ENCODE results near the gene SLAMF6.

SLAMF6 gene

DNA sequence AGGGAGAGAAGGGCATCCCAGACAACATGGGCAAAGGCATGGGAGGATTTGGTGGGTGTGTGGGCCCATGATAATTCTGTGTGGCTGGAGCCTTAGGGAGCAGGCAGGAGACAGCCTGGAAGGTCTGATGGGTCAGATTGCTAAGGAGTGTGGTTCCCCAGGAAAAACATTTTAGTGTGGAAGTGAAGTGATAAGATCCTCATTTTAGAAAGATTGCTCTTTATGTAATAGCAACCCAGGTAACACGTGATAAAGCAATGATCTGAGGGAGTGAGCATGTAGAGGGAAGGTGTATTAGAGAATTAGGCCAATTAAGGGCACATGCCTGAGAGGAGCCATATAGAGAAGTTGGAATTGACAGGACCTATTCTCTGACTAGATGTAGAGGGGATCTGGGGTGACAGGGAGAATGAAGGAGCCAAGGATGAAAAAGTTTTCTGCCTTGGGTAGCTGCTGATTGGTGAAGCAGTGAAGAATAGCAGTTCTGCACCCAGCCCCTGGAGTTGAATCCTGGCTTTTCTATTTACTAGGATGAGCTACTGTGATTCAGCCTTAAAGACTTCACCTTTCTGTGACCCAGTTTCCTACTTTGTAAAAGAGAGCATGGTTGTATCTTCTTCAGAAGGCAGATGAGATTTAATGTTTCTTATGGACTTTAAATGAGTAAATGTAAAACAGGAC, 18.7 kb upstream of the SLAMF6 start:
- TF ChIP-seq, protein P1, sequence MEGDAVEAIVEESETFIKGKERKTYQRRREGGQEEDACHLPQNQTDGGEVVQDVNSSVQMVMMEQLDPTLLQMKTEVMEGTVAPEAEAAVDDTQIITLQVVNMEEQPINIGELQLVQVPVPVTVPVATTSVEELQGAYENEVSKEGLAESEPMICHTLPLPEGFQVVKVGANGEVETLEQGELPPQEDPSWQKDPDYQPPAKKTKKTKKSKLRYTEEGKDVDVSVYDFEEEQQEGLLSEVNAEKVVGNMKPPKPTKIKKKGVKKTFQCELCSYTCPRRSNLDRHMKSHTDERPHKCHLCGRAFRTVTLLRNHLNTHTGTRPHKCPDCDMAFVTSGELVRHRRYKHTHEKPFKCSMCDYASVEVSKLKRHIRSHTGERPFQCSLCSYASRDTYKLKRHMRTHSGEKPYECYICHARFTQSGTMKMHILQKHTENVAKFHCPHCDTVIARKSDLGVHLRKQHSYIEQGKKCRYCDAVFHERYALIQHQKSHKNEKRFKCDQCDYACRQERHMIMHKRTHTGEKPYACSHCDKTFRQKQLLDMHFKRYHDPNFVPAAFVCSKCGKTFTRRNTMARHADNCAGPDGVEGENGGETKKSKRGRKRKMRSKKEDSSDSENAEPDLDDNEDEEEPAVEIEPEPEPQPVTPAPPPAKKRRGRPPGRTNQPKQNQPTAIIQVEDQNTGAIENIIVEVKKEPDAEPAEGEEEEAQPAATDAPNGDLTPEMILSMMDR (conservative IDR thresholded peaks at IDR 0.05; ENCODE audit: low read length): no peak
- no peak for DNase-seq (ENCODE audit: low read depth)
- no peak overlapping the region for H3K4me3 ChIP-seq (ENCODE audit: low read length)

DNA sequence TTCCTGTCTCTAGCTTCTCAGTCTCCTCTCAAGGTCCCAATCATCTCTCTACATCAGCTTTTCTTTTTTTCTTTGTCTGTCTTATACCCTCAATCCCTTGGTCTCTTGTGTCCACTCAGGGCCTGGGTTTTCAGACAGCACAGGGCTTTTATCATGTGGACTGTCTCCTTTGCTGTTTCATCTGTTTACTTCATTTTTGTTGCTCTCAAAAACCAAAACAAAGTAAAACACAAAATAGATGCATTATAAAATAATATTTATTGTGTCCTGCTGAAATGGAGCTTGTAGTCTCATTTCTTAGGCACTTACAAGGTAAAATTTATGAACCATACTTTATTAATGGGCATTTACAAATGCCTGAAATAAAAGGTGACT, 17.8 kb upstream of the SLAMF6 start:
- no peak for DNase-seq (ENCODE audit: low read depth)
- no peak overlapping the region for H3K4me3 ChIP-seq (ENCODE audit: low read length)
- TF ChIP-seq, protein P1 (conservative IDR thresholded peaks at IDR 0.05; ENCODE audit: low read length): no peak

DNA sequence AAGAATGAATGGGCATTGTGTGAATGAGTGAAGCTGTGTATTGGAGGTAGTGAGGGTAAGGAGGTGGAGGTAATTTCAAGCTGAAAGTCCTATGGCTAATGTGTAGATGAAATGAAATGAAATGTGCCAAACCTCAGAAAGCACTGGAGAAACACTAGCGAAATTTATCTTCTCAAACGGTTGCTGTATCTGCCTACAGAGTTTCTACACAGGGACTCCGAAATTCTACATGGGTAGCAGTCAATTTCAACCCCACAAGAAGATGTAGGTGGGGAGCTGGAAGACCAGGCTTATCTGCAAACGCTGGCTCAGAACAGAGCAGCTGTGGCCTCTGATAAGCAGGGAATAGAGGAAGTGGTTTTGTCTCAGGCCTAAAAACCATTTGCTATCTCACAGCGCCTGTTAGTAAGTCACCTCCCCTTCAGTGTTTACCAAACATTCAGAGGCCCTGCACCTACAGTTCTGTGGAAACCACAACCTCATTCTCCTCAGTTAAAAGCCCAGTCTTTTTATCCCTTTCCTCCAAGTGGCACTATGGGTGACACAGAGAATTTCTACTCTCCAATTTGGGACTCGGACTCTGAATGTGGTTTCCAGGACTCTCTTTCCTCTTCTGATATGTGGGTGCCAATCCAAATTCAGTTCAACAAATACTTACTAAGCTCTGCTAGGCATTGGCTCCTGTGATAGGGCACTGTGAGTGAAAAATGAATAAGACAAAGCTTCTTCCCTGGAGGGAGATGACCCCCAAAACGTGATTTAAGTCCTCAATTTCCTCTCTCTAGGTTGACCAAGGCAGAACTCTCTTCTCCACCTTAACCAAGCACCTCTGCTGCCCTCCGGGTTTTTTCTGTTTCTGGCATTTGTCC, 17.2 kb upstream of the SLAMF6 start:
- DNase-seq (ENCODE audit: low read depth): no peak
- H3K4me3 ChIP-seq (ENCODE audit: low read length): no peak overlapping the region

DNA sequence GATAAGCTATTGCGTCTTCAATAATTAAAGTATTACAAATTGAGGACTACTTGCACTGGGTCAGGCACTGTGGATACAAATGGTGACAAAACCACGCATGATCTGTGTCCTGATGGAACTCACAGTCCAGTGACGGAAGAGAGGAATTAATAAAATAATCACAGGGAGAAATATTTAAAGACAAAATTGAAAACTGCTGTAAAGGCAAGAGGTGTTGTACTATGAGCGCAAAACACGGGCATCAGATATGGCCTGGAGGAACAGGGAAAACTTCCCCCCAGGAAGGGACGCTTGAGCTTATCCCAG, 16.6 kb upstream of the SLAMF6 start:
- H3K4me3 ChIP-seq (ENCODE audit: low read length): no peak overlapping the region
- TF ChIP-seq, protein P1 (conservative IDR thresholded peaks at IDR 0.05; ENCODE audit: low read length): no peak
- DNase-seq (ENCODE audit: low read depth): no peak

More for the DNA sequence above, 17.2 kb upstream of the SLAMF6 start:
- TF ChIP-seq, protein P1 (conservative IDR thresholded peaks at IDR 0.05; ENCODE audit: low read length): no peak

DNA sequence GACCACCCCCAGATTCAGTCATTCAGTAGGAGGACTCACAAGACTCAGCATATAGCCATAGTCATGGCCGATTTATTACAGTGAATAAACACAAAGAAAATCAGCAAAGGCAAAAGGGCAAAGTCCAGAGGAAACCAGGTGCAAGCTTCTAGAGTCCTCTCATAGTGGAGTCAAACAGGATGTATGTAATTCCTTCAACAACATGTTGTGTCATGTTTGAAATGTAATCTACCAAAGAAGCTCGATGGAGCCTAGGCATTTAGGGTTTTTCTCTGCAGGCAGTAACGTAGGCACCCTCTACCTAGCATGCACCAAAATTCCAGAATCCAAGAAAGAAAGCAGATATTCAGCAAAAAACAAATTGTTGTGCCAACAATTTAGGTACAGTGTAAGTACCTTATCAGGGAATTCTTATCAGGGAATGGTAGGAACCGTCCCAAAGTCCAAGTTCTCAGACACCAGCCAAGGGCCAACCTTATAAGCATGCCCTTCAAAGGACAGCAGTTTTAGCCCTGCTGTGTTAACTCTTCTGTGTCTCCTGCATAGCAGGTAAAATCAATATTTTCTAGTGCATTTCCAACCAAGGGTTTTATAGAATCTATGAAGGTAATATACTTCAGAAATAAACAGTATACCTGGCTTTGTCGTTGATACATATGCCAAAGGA, 16.1 kb upstream of the SLAMF6 start:
- DNase-seq (ENCODE audit: low read depth): no peak
- TF ChIP-seq, protein P1 (conservative IDR thresholded peaks at IDR 0.05; ENCODE audit: low read length): no peak
- no peak overlapping the region for H3K4me3 ChIP-seq (ENCODE audit: low read length)

DNA sequence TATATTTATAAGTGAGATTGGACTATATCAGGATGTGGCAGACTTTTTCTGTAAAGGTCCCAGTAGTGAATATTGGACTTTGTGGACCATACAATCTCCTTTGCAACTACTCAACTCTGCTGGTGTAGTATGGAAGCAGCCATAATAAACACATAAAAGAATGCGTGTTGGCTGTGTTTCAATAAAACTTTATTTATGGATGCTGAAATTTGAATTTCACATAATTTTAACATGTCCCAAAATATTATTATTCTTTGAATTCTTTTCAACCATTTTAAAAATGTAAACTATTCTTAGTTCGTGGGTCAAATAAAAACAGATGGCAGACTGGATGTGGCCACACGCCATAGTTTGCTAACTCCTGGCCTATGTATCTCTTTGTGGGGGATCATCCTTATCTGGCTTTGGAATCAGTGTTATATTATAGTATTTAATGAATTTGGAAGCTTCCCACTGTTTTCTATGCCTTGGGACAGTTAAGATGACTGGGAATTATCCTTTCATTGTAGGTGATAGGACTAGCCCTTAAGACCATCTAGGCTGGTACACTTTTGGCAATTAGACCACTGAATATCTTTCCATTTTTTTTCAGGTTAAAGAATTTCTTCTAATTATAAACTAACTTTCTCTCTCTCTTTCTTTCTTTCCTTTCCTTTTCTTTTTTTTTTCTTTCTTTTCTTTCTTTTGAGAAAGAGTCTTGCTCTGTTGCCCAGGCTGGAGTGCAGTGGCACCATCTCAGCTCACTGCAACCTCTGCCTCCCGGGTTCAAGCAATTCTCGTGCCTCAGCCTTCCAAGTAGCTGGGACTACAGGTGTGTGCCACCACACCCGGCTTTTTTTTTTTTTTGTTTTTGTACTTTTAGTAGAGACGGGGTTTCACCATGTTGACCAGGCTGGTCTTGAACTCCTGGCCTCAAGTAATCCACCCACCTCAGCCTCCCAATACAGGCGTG, 14.9 kb upstream of the SLAMF6 start:
- H3K4me3 ChIP-seq (ENCODE audit: low read length): no peak overlapping the region
- TF ChIP-seq, protein P1 (conservative IDR thresholded peaks at IDR 0.05; ENCODE audit: low read length): no peak
- DNase-seq (ENCODE audit: low read depth): no peak
